ENCODE data around the gene ZIC2.
"Not testable (repeated sequence)": the region's sequence is repeated elsewhere in the genome, so short reads cannot be mapped to it uniquely, and the experiment has no call there.

ZIC2 gene

DNA sequence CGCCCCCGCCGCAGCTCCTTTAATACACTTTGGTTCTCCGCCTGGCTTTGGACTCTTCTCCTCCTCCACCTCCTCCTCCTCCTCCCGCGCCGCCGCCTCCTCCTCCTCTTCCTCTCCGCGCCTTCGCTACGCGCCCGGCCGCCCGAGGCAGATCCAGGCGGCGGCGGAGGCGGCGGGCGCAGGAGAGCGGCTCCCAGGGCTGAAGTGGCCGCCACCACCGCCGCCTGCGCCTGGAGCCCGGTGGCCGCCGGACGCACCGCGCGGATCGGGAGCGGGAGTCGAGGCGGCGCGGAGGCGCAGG, at the start of gene ZIC2:
ZIC2 (plus strand) TSS at position 50 of the 301 bp plus-strand sequence. CDS start 281 bp downstream, outside the sequence.
- DNase-seq = no peak

DNA sequence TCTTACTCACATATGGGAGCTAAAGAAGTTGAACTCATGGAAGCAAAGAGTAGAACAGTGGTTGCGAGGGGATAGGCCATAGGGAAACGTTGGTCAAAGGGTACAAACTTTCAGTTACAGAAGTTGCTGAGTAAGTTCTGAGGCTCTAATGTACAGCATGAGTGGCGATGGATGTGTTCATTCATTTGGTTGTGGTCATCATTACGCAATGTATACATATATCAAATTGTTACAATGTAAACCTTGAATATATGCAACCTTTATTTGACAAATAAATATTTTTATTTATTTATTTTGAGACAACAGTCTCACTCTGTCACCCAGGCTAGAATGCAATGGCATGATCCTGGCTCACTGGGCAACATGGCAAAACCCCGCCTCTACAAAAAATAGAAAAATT, 48.7 kb upstream of the ZIC2 start:
- no peak for DNase-seq

DNA sequence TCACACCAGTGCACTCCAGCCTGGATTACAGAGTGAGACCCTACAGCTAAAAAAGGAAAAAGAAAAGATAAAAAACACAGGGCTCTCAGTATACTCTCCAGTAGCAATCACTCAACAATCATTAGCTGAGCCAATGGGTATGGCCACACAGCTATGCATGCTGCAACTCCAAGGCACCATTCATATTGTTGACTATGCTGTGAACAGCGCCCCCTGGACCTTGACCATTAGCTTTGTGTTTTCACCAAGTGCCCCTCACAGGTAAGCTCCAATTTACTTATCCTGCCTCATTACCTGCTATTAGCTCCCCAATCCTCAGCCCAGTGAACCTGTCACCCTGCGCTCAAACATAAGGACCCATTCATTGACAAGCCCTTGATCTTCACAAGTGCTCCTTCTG, 45.8 kb upstream of the ZIC2 start:
- DNase-seq = no peak

DNA sequence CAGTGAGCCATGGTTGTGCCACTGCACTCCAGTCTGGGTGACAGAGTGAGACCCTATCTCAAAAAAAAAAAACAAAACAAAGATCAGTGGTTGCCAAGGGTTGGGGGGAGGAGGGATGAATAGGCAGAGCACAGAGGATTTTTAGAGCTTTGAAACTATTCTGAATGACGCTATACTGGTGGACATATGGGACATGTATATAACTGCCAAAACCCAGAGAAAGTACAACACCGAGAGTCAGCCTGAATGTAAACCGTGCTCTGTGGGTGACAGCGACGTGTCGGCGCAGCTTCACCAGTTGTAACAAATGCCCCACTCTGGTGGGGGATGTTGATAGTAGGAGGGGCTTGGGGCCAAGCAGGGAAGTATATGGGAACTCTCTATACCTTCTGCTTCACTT, 42.9 kb upstream of the ZIC2 start:
- DNase-seq = no peak

DNA sequence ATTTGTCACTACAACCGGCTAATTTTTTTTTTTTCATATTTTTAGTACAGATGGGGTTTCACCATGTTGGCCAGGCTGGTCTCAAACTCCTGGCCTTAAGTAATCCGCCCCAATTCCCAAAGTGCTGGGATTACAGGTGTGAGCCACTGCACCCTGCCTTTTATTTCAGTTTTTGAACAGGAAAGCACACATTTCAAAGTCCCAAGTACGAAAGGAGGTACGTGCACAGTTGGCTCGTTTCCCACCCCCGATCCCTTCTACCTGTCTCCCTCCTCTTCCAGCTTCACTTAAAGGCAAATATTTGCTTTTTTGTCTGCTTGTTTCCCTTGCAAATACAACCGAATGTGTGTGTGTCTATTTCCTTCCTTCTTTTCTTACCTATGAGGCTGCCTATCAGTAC, 40.5 kb upstream of the ZIC2 start:
- no peak for DNase-seq

DNA sequence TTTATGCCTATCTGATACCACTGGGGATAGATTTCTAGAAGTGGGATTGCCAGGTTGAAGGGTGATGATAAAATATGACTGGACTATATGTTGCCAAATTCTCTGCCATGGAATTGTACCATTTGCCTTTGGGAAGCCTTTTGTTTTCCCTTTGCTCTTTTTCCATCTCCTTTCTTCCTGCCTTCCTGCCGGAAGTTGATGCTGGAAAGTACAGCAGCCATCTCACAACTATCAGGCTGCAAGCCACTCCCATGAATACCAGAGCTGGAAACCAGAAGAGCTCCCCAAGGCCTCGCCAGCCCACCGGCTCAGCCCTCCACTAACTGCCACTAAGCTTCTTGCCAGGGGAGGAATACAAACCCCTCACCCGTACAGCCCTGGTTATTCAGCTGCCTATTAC, 39.7 kb upstream of the ZIC2 start:
- DNase-seq = no peak

DNA sequence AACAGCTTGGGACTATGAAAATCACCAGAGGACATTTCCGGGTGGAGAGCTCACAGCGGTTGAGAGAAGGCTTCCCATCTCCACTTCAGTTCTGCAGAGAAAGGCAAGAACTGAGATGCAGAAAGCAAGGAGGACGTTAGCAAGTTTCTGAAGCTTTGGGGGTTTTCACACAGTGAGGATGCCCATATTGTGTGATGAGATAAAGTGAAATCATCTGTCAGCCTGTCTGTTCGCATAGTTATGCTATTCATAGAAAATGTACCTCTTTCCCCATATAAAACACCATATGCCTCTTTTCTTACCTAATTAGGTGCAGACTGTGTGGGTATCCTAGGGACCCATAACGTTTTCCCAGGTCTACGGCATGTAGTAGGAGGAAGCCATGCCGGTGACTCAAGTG, 37.5 kb upstream of the ZIC2 start:
- no peak for DNase-seq

DNA sequence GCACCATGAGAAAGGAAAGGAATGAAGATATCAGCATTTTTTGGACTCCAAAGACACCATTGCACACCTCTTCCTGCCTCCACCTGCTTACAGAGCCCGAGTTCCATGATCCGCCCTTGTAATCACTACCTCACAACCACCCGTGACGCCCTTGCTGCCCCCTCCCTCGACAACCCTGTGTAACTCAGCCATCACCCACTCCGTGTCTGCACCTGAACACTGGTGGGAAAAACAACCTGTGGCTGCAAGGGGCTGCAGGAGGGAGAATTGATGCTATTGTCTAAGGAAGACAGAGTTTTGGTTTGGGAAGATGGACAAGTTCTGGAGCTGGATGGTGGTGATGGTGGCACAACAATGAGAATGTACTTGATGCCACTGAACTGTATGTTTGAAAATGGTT, 37.0 kb upstream of the ZIC2 start:
- DNase-seq = no peak

DNA sequence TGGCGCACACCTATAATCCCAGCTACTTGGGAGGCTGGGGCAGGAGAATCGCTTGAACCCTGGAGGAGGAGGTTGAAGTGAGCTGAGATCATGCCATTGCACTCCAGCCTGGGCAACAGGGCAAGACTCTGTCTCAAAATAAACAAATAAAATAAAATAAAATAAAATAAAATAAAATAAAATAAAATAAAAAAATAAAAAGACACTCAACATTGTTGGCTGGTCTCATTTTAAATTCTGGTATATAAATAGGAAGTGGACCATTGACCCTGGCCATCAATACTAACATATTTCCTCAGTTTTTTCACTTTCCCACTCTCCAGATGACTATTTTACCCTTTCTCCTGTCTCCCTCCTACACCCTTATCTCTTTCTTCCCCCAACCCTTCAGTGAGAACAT, 36.1 kb upstream of the ZIC2 start:
- not testable (repeated sequence) for DNase-seq

DNA sequence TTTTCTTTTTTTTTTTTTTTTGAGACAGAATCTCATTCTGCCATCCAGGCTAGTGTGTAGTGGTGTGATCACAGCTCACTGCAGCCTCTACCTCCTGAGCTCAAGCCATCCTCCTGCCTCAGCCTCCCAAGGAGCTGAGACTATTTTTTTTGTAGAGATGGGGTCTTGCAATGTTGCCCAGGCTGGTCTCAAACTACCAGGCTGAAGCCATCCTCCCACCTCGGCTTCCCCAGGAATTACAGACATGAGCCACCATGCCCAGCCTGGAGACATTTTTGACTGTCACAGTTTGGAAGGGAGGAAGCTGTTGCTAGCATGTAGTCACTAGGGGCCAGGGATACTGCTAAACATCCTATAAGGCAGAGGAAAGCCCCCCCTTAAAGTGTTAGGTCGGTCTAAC, 33.9 kb upstream of the ZIC2 start:
- DNase-seq = no peak

DNA sequence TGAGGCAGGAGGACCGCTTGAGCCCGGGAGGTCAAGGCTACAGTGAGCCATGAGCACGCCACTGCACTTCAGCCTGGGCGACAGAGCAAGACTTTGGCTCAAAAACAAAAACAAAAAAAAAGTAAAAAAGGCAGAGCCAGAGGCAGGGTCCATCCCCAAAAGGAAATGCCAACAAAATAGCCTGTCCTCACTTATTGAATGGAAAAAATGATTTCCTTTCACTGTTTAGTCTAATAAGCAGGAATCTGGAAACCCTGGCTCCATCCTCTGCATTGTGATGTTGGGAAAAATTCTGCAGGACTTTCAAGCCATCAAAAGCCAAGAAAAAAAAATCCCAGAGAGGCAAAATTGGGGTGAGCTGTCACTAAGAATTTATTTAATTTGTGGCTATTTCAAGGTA, 33.2 kb upstream of the ZIC2 start:
- no peak for DNase-seq

DNA sequence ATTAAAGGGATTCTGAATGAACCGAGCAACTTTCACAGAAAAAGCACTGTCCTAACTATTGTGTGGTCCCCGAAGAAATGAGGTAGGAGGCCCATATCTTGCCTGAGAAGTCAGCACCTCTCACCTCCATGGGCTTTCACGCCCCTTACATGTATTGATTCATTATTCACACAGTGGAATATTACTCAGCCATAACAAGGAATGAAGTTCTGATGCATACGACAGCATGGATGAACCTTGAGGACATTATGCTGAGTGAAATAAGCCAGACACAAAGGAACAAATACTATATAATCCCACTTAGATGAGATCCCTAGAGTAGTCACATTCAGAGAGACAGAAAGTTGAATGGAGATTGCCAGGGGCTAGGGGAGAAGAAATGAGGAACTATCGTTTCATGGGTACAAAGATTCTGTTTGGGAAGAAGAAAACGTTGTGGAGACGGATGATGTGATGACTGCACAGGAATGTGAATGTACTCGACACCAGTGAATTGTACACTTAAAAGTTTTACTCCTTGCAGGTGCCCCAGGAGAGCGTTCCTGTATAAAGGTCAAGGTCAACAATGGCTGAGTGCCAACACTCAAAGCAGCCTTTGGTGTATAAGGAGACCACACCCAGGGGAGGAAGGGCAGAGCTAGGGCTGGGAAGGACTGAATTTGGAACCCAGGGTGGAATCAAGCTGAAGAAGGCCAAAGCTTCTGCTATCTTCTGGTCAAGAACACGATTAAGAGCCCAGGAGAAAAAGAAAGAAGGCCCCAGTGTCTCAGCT, 32.5 kb upstream of the ZIC2 start:
- no peak for DNase-seq

DNA sequence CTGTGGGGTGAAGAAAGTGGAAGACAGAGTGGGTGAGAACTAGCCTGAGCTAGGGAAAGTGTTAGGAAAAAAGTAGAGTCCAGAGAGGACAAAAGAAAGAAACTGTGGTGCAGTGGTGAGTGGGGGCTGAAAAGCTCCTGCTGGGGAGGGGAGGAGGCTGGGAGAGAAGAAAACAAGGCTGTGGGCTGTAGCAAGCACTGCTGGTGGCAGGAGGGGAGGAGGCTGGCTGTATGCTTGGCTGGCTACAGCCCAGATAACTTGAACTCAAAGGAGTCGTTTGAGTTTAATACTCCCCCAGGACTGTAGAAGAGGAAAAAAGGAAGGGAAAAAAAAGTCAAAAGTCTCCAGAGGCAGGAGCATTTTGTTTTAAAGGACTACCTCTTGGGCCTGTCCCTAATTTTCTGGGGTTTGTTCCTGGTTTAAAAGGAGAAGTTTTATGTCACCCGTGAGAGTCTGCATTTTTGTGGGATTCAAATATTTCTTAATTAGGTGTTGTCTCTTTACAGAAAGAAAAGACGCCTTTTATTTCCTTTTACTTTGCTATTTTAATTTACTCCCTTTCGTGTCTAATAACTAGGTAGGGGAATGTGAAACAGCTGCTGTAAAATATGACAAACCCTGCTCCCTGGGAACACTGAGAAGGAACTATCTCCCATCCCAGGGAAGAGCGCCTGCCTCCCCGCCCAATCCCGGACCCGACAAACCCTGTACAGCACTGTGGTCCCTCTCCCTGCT, 31.7 kb upstream of the ZIC2 start:
- no peak for DNase-seq

DNA sequence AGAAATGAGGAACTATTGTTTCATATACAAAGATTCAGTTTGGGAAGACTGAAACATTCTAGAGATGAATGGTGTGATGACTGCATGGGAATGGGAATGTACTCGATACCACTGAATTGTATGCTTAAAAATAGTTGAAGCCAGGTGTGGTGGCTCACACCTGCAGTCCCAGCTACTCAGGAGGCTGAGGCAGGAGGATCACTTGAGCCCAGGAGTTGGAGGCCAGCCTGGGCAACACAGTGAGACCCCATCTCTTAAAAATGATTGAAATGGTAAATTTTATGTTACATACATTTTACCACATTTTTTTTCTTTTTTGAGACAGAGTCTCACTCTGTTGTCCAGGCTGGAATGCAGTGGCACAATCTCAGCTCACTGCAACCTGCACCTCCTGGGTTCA, 29.9 kb upstream of the ZIC2 start:
- DNase-seq = not testable (repeated sequence)

DNA sequence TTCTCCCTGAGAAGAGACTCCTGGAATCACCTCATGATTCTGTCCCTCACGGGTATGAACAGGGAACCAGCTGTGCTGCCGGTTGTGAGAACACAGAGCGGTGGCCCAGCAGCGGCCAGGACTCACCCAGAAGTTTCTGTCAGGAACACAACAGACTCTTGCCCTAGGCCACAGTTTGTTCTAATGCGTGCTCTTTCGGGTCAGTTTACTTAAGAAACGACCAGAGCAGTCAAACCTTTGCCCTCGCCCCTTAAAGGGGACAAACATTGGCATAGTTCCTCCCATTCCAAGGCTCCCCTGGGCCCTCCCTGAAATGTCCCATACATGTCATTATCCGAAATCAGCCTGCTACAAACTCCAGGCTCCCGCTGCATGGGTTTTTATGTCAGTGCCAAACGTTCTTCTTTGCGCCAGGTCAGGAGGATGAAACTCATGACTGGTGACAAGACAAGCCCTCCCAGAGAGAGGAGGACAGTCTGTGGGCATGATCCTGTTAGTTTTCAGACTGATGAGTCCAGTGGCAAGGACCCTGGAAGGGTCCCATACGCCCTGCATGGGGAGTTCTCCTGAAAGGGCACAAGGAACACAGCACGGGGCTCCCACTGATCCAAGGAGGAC, 28.3 kb upstream of the ZIC2 start:
- DNase-seq = no peak

DNA sequence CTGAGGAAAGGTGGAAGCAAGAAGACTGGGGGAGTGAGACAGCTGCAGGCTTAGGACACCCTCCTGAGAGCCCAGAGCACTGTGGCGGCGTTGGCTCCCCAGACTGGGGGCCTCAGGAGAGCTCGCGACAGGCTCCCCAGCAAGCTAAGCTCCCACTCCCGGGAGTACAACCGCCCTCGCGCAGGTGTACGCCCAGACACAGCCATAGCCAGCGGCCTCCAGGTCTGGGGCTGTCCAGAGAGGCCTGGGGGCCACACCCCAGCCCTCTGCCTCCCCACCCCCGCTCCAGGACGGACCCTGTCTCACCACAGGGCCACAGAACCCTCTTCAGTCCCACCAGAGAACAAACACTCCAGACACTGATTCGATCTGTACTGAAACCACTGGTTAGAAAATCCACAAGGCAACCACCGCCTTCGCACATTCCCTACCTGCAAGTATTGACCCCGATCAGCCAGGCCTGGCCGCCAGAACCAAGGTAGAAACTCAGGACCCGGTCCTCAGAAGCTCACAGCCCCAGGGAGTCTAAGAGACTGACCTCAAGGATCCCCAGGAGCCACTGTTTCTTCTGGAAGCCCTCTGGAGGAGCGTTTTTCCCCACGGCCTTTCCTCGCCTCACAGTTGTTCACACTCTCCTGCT, 26.4 kb upstream of the ZIC2 start:
- DNase-seq = no peak

DNA sequence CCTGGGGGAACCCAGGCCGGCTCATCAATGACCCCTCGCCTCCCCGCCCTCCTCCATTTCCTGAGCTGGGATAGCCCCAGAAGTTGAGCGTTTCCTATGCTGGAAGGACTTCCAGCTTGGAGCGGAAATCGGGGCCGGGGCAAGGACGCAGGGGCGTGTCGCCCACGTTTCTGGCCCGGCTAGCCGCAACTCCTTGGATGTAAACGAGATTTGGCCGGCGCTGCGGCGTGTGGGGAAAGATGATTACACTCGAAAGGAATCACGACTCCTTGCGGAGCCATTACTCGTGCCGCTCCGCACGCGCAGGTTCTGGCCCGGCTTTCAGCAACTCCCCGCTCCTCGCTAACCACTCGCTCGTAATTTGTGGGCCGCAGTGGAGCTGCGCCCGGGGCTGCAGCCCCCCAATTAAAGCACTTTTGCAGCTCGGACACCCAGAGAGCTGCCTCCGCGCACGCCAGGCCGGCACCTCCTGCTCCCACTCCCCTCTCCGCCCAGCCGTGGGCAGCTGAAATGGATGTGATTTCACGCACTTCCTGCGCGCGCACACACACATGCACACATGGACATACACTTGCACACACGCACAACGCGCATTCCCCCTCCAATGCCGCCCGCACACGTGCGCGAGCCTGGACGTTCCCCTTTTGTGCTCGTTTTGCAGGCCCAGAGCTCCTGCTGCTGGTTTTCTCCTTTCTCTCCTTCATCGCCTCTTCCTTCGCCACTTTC, 25.7 kb upstream of the ZIC2 start:
- no peak for DNase-seq

DNA sequence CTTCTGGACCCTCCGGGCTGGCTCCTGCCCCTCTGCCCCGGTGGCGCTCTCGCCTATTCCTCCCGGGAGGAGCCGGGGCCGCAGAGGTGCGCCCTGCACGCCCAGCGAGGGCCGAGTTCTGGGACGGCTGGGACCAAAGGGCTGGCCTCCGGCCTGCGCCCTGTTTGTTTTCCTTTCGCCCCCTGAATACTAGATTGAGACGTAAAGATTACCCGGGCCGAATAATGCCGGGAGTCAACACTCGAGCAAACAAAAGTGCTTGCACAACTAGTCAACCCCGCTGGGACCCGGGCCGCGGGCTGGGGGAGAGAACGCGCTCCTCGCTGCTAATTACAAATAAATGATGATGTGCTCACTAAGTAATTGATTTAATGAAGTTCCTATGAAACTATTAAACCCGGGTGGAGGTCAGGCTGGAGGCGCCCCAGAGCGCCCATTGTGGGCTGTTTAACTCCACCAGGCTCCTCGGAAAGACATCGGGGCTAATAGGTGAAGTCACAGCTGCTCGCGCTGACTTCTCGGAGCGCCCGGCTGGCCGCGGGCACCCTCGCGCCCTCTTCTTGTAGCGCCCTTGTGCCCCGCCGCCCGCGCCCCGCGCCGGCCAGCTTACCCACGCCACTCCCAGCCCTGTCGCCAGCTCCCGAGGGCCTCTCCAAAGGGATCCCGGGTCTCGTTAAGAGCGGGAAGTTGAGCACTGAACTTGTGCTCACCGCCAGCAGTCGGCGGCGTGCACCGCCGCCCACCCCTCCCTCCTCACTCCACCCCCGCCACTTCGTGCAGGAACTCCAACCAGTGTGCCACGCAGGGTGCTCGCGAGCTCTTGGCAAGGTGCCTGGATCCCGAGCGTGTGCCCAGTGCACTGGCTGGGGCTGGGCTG, 24.9 kb upstream of the ZIC2 start:
- DNase-seq = no peak

DNA sequence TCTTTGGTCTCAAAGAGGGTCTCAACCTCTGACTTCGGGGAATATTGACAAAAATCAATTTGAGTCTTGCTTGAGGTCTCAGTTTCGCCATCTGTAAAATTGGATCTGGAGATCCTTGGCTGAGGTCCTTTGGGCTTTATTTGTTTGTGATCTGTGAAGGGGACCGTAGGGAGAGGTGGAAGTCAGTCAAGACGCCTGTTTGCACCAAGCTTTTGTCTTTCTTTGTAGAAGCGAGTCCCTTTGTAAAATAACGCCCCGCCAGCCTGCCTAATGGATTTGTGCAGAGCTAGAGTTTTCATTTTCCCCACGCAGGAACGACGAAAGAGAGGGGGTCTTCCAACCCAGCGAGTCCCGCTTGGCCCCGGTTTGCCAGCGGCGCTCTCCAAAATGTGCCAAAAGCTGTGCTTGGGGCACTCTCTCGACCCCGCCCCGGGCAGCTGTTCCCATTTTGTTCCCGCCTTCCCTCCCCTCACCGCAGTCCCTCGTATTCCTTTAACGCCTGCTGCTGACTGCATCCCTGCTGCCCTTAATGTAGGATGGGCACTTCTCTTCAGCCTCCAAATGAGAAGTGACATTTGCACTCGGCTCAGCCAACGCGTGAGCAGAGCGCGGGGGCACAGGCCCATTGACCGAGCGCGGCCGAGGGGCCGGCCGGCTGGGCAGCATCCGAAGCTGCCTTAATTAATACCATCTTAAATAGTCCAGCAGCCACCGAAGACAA, 23.0 kb upstream of the ZIC2 start:
- DNase-seq = no peak

DNA sequence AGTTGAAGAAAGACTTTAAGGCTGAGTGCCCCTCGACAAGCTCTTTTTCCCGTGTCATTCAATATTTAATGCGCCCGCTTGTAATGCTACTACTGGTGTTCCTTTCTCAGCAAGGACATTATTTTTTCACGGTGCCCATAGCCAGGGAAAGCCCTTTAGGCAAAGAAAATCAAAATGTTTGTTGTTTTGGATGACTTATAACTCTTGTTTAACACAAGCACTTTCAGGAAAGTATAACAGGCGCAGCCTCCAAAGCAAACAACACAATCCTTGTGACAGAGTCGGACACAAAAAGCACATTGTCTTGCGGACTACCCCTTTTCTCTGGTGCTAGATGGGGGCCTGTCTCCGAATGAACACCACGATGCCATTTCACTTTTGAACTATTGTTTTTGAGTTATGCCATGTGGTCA, 22.5 kb upstream of the ZIC2 start:
- no peak for DNase-seq

DNA sequence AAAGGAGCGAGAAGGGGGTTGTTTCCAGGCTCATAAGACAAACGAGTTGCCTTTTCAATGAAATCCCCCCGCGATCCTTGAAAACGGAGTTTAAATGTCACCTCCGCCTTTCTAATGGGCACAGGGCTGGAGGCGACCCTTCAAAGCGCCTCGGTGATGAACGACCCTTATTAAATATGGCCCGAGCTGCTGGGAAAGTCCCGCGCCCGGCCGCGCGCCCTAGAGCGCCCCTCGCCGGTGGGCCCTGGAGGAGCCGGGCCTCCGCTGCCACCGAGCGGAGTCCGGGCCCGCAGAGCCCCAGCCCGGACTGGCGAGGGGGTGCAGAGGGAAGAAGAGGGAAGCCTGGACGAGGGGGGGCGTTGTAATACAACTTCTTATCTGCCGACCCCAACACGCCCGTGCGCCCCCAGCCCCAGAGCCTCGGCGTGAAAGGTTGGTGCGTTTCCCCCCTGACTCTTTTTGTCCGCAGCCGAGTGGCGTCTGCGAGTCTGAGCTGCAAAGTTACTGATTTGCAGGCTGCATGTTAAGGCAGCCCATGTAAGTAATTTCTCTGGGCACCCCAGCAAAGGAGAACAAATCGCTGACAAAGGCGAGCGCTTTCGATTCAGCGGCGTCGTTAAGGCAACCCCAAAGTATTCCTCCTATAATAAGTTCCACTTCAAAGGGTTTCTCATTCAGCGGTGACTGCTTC, 21.9 kb upstream of the ZIC2 start:
- no peak for DNase-seq
